Panc1 (cell line): ENCODE results near the gene TTC34.

Experiments used
- CTCF ChIP-seq: fragments of 450-650 bp; IDR thresholded peaks from 2 replicates; pipeline ENCODE4 v1.5.1; 2017; ENCODE audit warnings: mild to moderate bottlenecking
- POLR2AphosphoS5 ChIP-seq: IDR thresholded peaks from 2 replicates; pipeline ENCODE4 v1.6.1; 2012; ENCODE audit warnings: mild to moderate bottlenecking, low read depth, low read length, moderate library complexity

GRCh38 chr1:2602311-2602835, 199.1 kb downstream of the TTC34 start:
- TF ChIP-seq CTCF: no peak
- no peak for TF ChIP-seq POLR2AphosphoS5
